Activated naive CD4-positive, alpha-beta T cell treated with anti-CD3 and anti-CD28 coated beads for 36 hours (primary cell): ENCODE measurements around the gene ZXDC. TPM values are rescaled to one million over a fixed set of nuclear protein-coding genes. Genes with fewer than 3 reads are reported as not detected.

Experiments
- CTCF ChIA-PET: fragments of 350-600 bp; sonication (Branson Sonifier 250); formaldehyde crosslinking; loops from one replicate; lab custom pipeline; 2021; ENCODE audit warnings: antibody characterized with exemption; lab: Charles Lee
- DNase-seq: peaks from one replicate; pipeline ENCODE4 v3.0.0-alpha.2; 2020
- H3K27ac Mint-ChIP-seq: one replicate; pipeline ENCODE4 v1.8.0; 2021; ENCODE audit warnings: mild to moderate bottlenecking, mixed read lengths
- H3K27me3 Mint-ChIP-seq: one replicate; pipeline ENCODE4 v1.8.0; 2021; ENCODE audit warnings: low read depth, mixed read lengths
- H3K36me3 Mint-ChIP-seq: one replicate; pipeline ENCODE4 v1.8.0; 2021; ENCODE audit warnings: low read depth, mixed read lengths
- H3K4me1 Mint-ChIP-seq: one replicate; pipeline ENCODE4 v1.8.0; 2021; ENCODE audit warnings: low read depth, mixed read lengths
- H3K4me3 Mint-ChIP-seq: one replicate; pipeline ENCODE4 v1.8.0; 2021; ENCODE audit warnings: mild to moderate bottlenecking, moderate library complexity, mixed read lengths
- H3K9me3 Mint-ChIP-seq: one replicate; pipeline ENCODE4 v1.8.0; 2021; ENCODE audit warnings: mixed read lengths
- intact Hi-C: fragments of 100-400 bp; cut with micrococcal nuclease; formaldehyde crosslinking; loops from one replicate; pipeline ENCODE4 v1.15.1; 2023
- total RNA-seq, 2 experiments: library from RNA; stranded (reverse); gene quantifications; one replicate each; pipeline ENCODE4 v1.2.3, GENCODE V29; 2021

Gene ZXDC
- total RNA-seq, 2 experiments from 2014 or later, result 23.9 TPM

GRCh38 chr3:126417981-126418530 is 57.6 kb downstream of the ZXDC start:
- CTCF ChIA-PET, result no interaction called here
- H3K4me1 Mint-ChIP-seq, result no peaks in the 10 kb centered on the region
- peaks cover 15% of the 10 kb centered on the region for H3K27me3 Mint-ChIP-seq
- H3K9me3 Mint-ChIP-seq, result no peaks in the 10 kb centered on the region
- H3K36me3 Mint-ChIP-seq, result no peaks in the 10 kb centered on the region
- H3K27ac Mint-ChIP-seq, result no peak overlapping the region
- intact Hi-C loops, result no loop called here
- no peak overlapping the region for H3K4me3 Mint-ChIP-seq
- DNase-seq, result no peak

GRCh38 chr3:126417515-126417914 is 58.2 kb downstream of the ZXDC start:
- Mint-ChIP-seq H3K36me3 (no peaks in the 10 kb centered on the region), H3K27me3 (peaks cover 20% of the 10 kb centered on the region), H3K27ac (no peak overlapping the region), H3K4me1 (no peaks in the 10 kb centered on the region), H3K9me3 (no peaks in the 10 kb centered on the region), H3K4me3 (no peak overlapping the region)
- intact Hi-C loops, result no loop called here
- CTCF ChIA-PET, result no interaction called here
- DNase-seq, result no peak

GRCh38 chr3:126416943-126417342 is 58.7 kb downstream of the ZXDC start:
- H3K27me3 Mint-ChIP-seq, result peaks cover 25% of the 10 kb centered on the region
- no peaks in the 10 kb centered on the region for H3K4me1 Mint-ChIP-seq
- CTCF ChIA-PET, result interaction anchor here (0.8 kb wide), 1 partner anchor 28 kb away, joined by 3 read pairs; no protein-coding TSS in a partner anchor
- no peaks in the 10 kb centered on the region for H3K36me3 Mint-ChIP-seq
- intact Hi-C loops, result no loop called here
- H3K9me3 Mint-ChIP-seq, result no peaks in the 10 kb centered on the region
- no peak overlapping the region for H3K27ac Mint-ChIP-seq
- H3K4me3 Mint-ChIP-seq, result no peak overlapping the region
- no peak for DNase-seq

- no peaks in the 10 kb centered on the region for H3K9me3 Mint-ChIP-seq
- intact Hi-C loops, result no loop called here
- CTCF ChIA-PET, result interaction anchor here (0.5 kb wide), 1 partner anchor 1156 kb away, joined by 3 read pairs; no protein-coding TSS in a partner anchor
- H3K4me1 Mint-ChIP-seq, result no peaks in the 10 kb centered on the region
- H3K36me3 Mint-ChIP-seq, result no peaks in the 10 kb centered on the region
- DNase-seq, result no peak
- H3K27me3 Mint-ChIP-seq, result peaks cover 30% of the 10 kb centered on the region
- no peak overlapping the region for H3K4me3 Mint-ChIP-seq
- H3K27ac Mint-ChIP-seq, result no peak overlapping the region
These were observed 59.8 kb downstream of the ZXDC start for GRCh38 chr3:126415661-126416591.

- CTCF ChIA-PET, result interaction anchor here (0.5 kb wide), 1 partner anchor 1157 kb away, joined by 3 read pairs; no protein-coding TSS in a partner anchor
- H3K4me3 Mint-ChIP-seq, result no peak overlapping the region
- intact Hi-C loops, result no loop called here
- H3K36me3 Mint-ChIP-seq, result no peaks in the 10 kb centered on the region
- DNase-seq, result no peak
- no peaks in the 10 kb centered on the region for H3K4me1 Mint-ChIP-seq
- H3K27ac Mint-ChIP-seq, result no peak overlapping the region
- H3K27me3 Mint-ChIP-seq, result peaks cover 32% of the 10 kb centered on the region
- no peaks in the 10 kb centered on the region for H3K9me3 Mint-ChIP-seq
These were observed 60.6 kb downstream of the ZXDC start for GRCh38 chr3:126414961-126415660.

GRCh38 chr3:126414406-126414805 is 61.3 kb downstream of the ZXDC start:
- H3K4me1 Mint-ChIP-seq, result no peaks in the 10 kb centered on the region
- H3K27me3 Mint-ChIP-seq, result peaks cover 32% of the 10 kb centered on the region
- DNase-seq, result no peak
- no peak overlapping the region for H3K27ac Mint-ChIP-seq
- intact Hi-C loops, result no loop called here
- H3K9me3 Mint-ChIP-seq, result no peaks in the 10 kb centered on the region
- H3K4me3 Mint-ChIP-seq, result no peak overlapping the region
- H3K36me3 Mint-ChIP-seq, result no peaks in the 10 kb centered on the region
- CTCF ChIA-PET, result no interaction called here

- Mint-ChIP-seq H3K9me3 (no peaks in the 10 kb centered on the region), H3K4me1 (no peaks in the 10 kb centered on the region), H3K27ac (no peak overlapping the region), H3K27me3 (peaks cover 35% of the 10 kb centered on the region), H3K4me3 (no peak overlapping the region), H3K36me3 (no peaks in the 10 kb centered on the region)
- no peak for DNase-seq
- CTCF ChIA-PET, result interaction anchor here (0.6 kb wide), 1 partner anchor 12 kb away, joined by 4 read pairs; no protein-coding TSS in a partner anchor
- intact Hi-C loops, result no loop called here
These were observed 62.0 kb downstream of the ZXDC start for GRCh38 chr3:126413693-126414080.

- intact Hi-C loops, result no loop called here
- no peaks in the 10 kb centered on the region for H3K9me3 Mint-ChIP-seq
- H3K27me3 Mint-ChIP-seq, result peaks cover 41% of the 10 kb centered on the region
- no peaks in the 10 kb centered on the region for H3K4me1 Mint-ChIP-seq
- no peak for DNase-seq
- peaks cover 1% of the 10 kb centered on the region for H3K36me3 Mint-ChIP-seq
- CTCF ChIA-PET, result interaction anchor here (0.6 kb wide), 1 partner anchor 13 kb away, joined by 4 read pairs; no protein-coding TSS in a partner anchor
- H3K27ac Mint-ChIP-seq, result no peak overlapping the region
- no peak overlapping the region for H3K4me3 Mint-ChIP-seq
These were observed 62.6 kb downstream of the ZXDC start for GRCh38 chr3:126412841-126413692.

- Mint-ChIP-seq H3K27ac (no peak overlapping the region), H3K9me3 (no peaks in the 10 kb centered on the region), H3K4me3 (no peak overlapping the region), H3K4me1 (no peaks in the 10 kb centered on the region), H3K36me3 (peaks cover 1% of the 10 kb centered on the region), H3K27me3 (peaks cover 35% of the 10 kb centered on the region)
- CTCF ChIA-PET, result interaction anchor here (0.6 kb wide), 1 partner anchor 275 kb away, joined by 3 read pairs; no protein-coding TSS in a partner anchor
- intact Hi-C loops, result no loop called here
- no peak for DNase-seq
These were observed 67.6 kb downstream of the ZXDC start for GRCh38 chr3:126408099-126408498.

GRCh38 chr3:126407412-126408044 is 68.2 kb downstream of the ZXDC start:
- Mint-ChIP-seq H3K4me1 (no peaks in the 10 kb centered on the region), H3K27me3 (peaks cover 33% of the 10 kb centered on the region), H3K36me3 (peaks cover 1% of the 10 kb centered on the region), H3K4me3 (no peak overlapping the region), H3K27ac (no peak overlapping the region), H3K9me3 (no peaks in the 10 kb centered on the region)
- intact Hi-C loops, result no loop called here
- no peak for DNase-seq
- CTCF ChIA-PET, result no interaction called here
